Activated CD8-positive, alpha-beta T cell treated with anti-CD3 and anti-CD28 coated beads, Interleukin-2, amount 10 ng/mL, durations not matched to agents 7 days and 5 days (primary cell): ENCODE data around the gene ARHGAP26. TPM values are rescaled to one million over a fixed set of nuclear protein-coding genes. Genes with fewer than 3 reads are reported as not detected.

Source experiments
- ATAC-seq: fragments of 150-1000 bp; cut with Tn5 transposase; one replicate; pipeline ENCODE4 v1.10.0; 2021; ENCODE audit warnings: moderate library complexity
- CTCF ChIA-PET: fragments of 350-600 bp; sonication (Branson Sonifier 250); formaldehyde crosslinking; loops from one replicate; lab custom pipeline; 2021; ENCODE audit warnings: antibody characterized with exemption; lab: Charles Lee
- POLR2A ChIA-PET: fragments of 350-600 bp; sonication (Branson Sonifier 250); formaldehyde crosslinking; loops from one replicate; lab custom pipeline; 2021; ENCODE audit warnings: antibody characterized with exemption; lab: Charles Lee
- DNase-seq: peaks from one replicate; pipeline ENCODE4 v3.0.0-alpha.2; 2020
- H3K27ac Mint-ChIP-seq: one replicate; pipeline ENCODE4 v1.8.0; 2021; ENCODE audit warnings: mild to moderate bottlenecking, mixed read lengths
- H3K27me3 Mint-ChIP-seq: one replicate; pipeline ENCODE4 v1.8.0; 2021; ENCODE audit warnings: low read depth, mixed read lengths
- H3K36me3 Mint-ChIP-seq: one replicate; pipeline ENCODE4 v1.8.0; 2021; ENCODE audit warnings: low read depth, mixed read lengths
- H3K4me1 Mint-ChIP-seq: one replicate; pipeline ENCODE4 v1.8.0; 2021; ENCODE audit warnings: low read depth, mixed read lengths
- H3K4me3 Mint-ChIP-seq: one replicate; pipeline ENCODE4 v1.8.0; 2021; ENCODE audit warnings: mild to moderate bottlenecking, mixed read lengths
- H3K9me3 Mint-ChIP-seq: one replicate; pipeline ENCODE4 v1.8.0; 2022; ENCODE audit warnings: mixed read lengths; ENCODE audit not compliant: insufficient read depth
- total RNA-seq, 2 experiments: library from RNA; stranded (reverse); gene quantifications; one replicate each; pipeline ENCODE4 v1.2.3, GENCODE V29; 2021

Gene ARHGAP26
- total RNA-seq, 2 experiments from 2014 or later: 25.4 to 30.3 TPM

DNA sequence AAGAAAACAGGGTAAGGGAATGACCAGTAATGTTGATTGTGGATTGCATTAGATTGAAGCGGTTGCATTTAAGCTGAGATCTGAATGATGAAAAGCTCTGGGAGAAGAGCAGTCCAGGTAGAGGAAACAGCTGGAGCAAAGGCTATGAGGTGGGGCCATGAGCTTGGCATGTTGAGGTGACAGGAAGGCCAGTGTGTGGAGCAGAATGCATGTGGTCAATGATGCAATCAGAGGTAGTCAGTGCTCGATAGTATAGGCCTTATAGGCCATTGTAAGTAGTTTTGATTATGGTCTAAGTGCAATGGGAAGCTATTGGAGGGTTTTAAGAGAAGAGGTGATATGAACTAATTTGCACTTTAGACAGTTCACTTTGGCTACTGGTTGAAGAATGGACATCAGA, 270.4 kb downstream of the ARHGAP26 start:
- peaks cover 25% of the 10 kb centered on the region for H3K4me1 Mint-ChIP-seq
- no peak overlapping the region for H3K27ac Mint-ChIP-seq
- POLR2A ChIA-PET: interaction anchor here (1.0 kb wide), 1 partner anchor 93 kb away, joined by 3 read pairs; no protein-coding TSS in a partner anchor
- H3K27me3 Mint-ChIP-seq: no peaks in the 10 kb centered on the region
- CTCF ChIA-PET: no interaction called here
- peaks cover 4% of the 10 kb centered on the region for H3K9me3 Mint-ChIP-seq
- H3K36me3 Mint-ChIP-seq: peaks cover 56% of the 10 kb centered on the region
- ATAC-seq (no peak), DNase-seq (no peak)
- no peak overlapping the region for H3K4me3 Mint-ChIP-seq

DNA sequence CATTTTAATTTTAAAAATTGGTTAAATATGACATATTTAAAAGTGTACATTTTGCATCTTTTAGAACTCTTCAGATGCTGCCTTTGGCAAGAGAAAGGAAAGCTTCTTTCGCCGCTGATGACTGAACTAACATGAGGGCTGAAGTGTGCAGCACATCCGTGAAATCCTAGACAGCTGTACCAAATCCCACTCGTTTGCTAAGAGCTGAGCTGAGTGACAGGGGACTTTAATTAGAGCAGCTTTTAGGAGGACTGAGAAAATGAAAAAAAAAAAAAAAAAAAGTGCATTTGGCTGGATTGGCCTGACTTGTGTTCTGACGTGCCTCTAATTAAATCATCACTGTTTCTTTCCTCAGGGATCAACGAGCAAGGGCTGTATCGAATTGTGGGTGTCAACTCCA, 271.3 kb downstream of the ARHGAP26 start:
- Mint-ChIP-seq H3K4me1 (peaks cover 20% of the 10 kb centered on the region), H3K27me3 (no peaks in the 10 kb centered on the region), H3K9me3 (peaks cover 4% of the 10 kb centered on the region), H3K36me3 (peaks cover 50% of the 10 kb centered on the region), H3K27ac (no peak overlapping the region), H3K4me3 (no peak overlapping the region)
- CTCF ChIA-PET: no interaction called here
- DNase-seq (no peak), ATAC-seq (no peak)
- POLR2A ChIA-PET: interaction anchor here (1.0 kb wide), 1 partner anchor 92 kb away, joined by 3 read pairs; no protein-coding TSS in a partner anchor

- H3K4me1 Mint-ChIP-seq: peaks cover 16% of the 10 kb centered on the region
- ATAC-seq (no peak), DNase-seq (no peak)
- H3K27ac Mint-ChIP-seq: no peak overlapping the region
- ChIA-PET CTCF (no interaction called here), POLR2A (no interaction called here)
- H3K4me3 Mint-ChIP-seq: no peak overlapping the region
- no peaks in the 10 kb centered on the region for H3K27me3 Mint-ChIP-seq
- peaks cover 50% of the 10 kb centered on the region for H3K36me3 Mint-ChIP-seq
- peaks cover 4% of the 10 kb centered on the region for H3K9me3 Mint-ChIP-seq
Observed at GRCh38 chr5:143041972-143042770, 272.0 kb downstream of the ARHGAP26 start.

GRCh38 chr5:143044265-143044664, 274.1 kb downstream of the ARHGAP26 start:
- CTCF ChIA-PET: interaction anchor here (0.6 to 1.0 kb wide), 2 partner anchors 75 to 1004 kb away, joined by 3 read pairs; no protein-coding TSS in a partner anchor
- H3K4me1 Mint-ChIP-seq: peaks cover 8% of the 10 kb centered on the region

GRCh38 chr5:143045062-143045461, 274.9 kb downstream of the ARHGAP26 start:
- Mint-ChIP-seq H3K27me3 (no peaks in the 10 kb centered on the region), H3K27ac (no peak overlapping the region), H3K9me3 (peaks cover 4% of the 10 kb centered on the region), H3K4me3 (no peak overlapping the region), H3K36me3 (peaks cover 39% of the 10 kb centered on the region), H3K4me1 (peaks cover 6% of the 10 kb centered on the region)
- ChIA-PET CTCF (no interaction called here), POLR2A (no interaction called here)
- DNase-seq: no peak
- no peak for ATAC-seq

More at GRCh38 chr5:143044265-143044664, 274.1 kb downstream of the ARHGAP26 start:
- ATAC-seq (no peak), DNase-seq (no peak)
- H3K4me3 Mint-ChIP-seq: no peak overlapping the region
- H3K9me3 Mint-ChIP-seq: peaks cover 4% of the 10 kb centered on the region
- POLR2A ChIA-PET: no interaction called here
- peaks cover 46% of the 10 kb centered on the region for H3K36me3 Mint-ChIP-seq
- no peak overlapping the region for H3K27ac Mint-ChIP-seq
- no peaks in the 10 kb centered on the region for H3K27me3 Mint-ChIP-seq

GRCh38 chr5:143046314-143046713, 276.1 kb downstream of the ARHGAP26 start:
- H3K27ac Mint-ChIP-seq: no peak overlapping the region

DNA sequence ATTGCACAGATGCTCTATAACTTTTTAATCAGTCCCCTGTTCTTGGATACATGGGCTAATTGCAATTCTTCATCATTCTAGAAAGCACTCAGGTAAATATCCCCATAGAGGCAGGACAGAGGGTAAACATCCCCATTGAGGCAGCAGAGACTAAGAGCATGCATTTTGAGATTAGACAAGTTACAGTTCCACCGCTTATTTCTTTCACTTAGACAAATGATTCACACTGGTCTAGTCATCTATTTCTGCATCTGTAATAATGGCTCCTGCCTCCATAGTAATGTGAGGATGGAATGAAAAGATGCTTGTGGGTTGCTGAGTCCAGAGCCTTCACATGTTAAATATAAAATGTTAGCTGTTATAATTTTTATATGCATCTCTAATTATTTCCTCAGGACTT, 276.9 kb downstream of the ARHGAP26 start:
- no peaks in the 10 kb centered on the region for H3K27me3 Mint-ChIP-seq
- peaks cover 4% of the 10 kb centered on the region for H3K9me3 Mint-ChIP-seq
- no peak for DNase-seq
- ChIA-PET CTCF (no interaction called here), POLR2A (no interaction called here)
- H3K4me1 Mint-ChIP-seq: peaks cover 1% of the 10 kb centered on the region
- H3K4me3 Mint-ChIP-seq: no peak overlapping the region
- no peak overlapping the region for H3K27ac Mint-ChIP-seq
- peaks cover 35% of the 10 kb centered on the region for H3K36me3 Mint-ChIP-seq
- ATAC-seq: no peak

More at GRCh38 chr5:143046314-143046713, 276.1 kb downstream of the ARHGAP26 start:
- DNase-seq (no peak), ATAC-seq (no peak)
- Mint-ChIP-seq H3K9me3 (peaks cover 4% of the 10 kb centered on the region), H3K36me3 (peaks cover 38% of the 10 kb centered on the region), H3K4me3 (no peak overlapping the region), H3K4me1 (no peaks in the 10 kb centered on the region), H3K27me3 (no peaks in the 10 kb centered on the region)
- POLR2A ChIA-PET: interaction anchor here (0.7 kb wide), 1 partner anchor 277 kb away, joined by 3 read pairs; no protein-coding TSS in a partner anchor
- CTCF ChIA-PET: no interaction called here

- H3K27me3 Mint-ChIP-seq: no peaks in the 10 kb centered on the region
Observed at GRCh38 chr5:143050183-143050582, 280.0 kb downstream of the ARHGAP26 start.

DNA sequence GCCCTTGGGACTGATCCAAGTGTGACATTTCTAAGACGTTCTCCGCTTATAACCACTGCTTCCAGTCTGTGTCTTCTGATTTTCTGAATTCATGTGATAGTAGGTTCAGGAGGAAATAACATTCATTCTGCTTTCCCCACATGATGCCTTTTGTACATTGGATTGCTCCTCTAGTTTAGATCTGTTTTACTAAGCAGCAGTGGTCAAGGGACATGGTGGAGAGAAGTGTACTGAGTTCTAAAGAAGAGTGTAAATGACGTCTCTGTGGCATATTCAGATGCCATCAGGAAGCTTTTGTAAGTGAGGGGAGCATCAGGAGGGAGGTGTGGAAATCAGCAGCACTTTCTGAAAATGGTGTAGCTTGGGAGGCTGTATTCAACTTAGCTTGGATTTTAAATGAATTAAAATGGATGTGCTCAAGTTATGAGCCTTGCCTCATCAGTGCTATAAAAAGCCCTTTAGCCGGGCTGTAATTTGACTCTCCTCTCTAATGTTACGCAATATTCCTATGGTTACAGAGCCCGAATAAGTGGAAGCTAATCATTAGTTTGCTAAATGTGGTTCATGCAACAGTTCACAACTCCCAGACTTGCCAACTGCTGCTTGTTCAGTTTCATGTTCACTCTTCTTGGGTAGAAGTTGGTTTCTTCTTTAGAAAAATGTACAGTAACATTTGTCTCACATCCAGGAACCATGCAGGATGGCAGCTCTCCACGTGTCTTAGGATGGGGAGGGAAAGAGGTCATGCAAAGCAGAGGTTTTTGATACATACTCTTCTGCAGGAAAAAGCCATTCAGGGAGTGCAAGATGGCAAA, 281.3 kb downstream of the ARHGAP26 start:
- ATAC-seq: no peak
- peaks cover 33% of the 10 kb centered on the region for H3K4me1 Mint-ChIP-seq
- DNase-seq: no peak

More at GRCh38 chr5:143050183-143050582, 280.0 kb downstream of the ARHGAP26 start:
- ChIA-PET POLR2A (no interaction called here), CTCF (interaction anchor here (2.2 kb wide), 1 partner anchor 16 kb away, joined by 6 read pairs; no protein-coding TSS in a partner anchor)
- Mint-ChIP-seq H3K36me3 (peaks cover 17% of the 10 kb centered on the region), H3K4me3 (no peak overlapping the region), H3K4me1 (peaks cover 23% of the 10 kb centered on the region), H3K27ac (no peak overlapping the region), H3K9me3 (peaks cover 2% of the 10 kb centered on the region)
- DNase-seq: no peak
- no peak for ATAC-seq

GRCh38 chr5:143052967-143053682, 282.9 kb downstream of the ARHGAP26 start:
- ATAC-seq: no peak
- POLR2A ChIA-PET: interaction anchor here (0.6 kb wide), 1 partner anchor 16 kb away, joined by 3 read pairs; no protein-coding TSS in a partner anchor
- no peak overlapping the region for H3K27ac Mint-ChIP-seq
- H3K36me3 Mint-ChIP-seq: peaks cover 33% of the 10 kb centered on the region
- no peak overlapping the region for H3K4me3 Mint-ChIP-seq
- no peak for DNase-seq
- no peaks in the 10 kb centered on the region for H3K9me3 Mint-ChIP-seq
- H3K4me1 Mint-ChIP-seq: peaks cover 36% of the 10 kb centered on the region
- no peaks in the 10 kb centered on the region for H3K27me3 Mint-ChIP-seq
- CTCF ChIA-PET: interaction anchor here (1.0 kb wide), 1 partner anchor 1138 kb away, joined by 3 read pairs; no protein-coding TSS in a partner anchor

More for the DNA sequence above, 281.3 kb downstream of the ARHGAP26 start:
- ChIA-PET CTCF (interaction anchor here (0.6 to 2.2 kb wide), 3 partner anchors 8 to 33 kb away, joined by 3 to 6 read pairs (median 4); no protein-coding TSS in a partner anchor), POLR2A (no interaction called here)
- H3K27ac Mint-ChIP-seq: no peak overlapping the region
- H3K27me3 Mint-ChIP-seq: no peaks in the 10 kb centered on the region
- H3K36me3 Mint-ChIP-seq: peaks cover 20% of the 10 kb centered on the region
- no peaks in the 10 kb centered on the region for H3K9me3 Mint-ChIP-seq
- no peak overlapping the region for H3K4me3 Mint-ChIP-seq

DNA sequence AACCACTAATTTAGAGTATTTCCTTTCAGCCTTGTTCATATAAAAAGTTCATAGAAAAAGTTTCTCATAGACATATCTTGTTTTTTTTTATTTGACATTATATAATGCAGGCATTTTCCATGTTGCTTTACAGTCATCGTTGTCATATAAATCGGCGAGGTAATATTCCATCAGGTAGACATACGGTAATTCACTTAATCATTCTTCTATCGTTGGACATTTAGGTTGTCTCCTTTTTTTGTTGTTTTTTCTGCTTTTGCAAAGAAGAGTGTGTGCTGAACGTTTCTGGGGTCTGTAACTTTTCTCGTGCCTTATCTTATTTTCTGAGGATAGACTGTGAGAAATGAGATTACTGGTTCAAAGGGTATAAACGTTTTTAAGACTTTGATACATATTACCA, 283.6 kb downstream of the ARHGAP26 start:
- ChIA-PET CTCF (interaction anchor here (1.0 kb wide), 1 partner anchor 1138 kb away, joined by 3 read pairs; no protein-coding TSS in a partner anchor), POLR2A (interaction anchor here (0.6 kb wide), 1 partner anchor 17 kb away, joined by 3 read pairs; no protein-coding TSS in a partner anchor)
- Mint-ChIP-seq H3K4me3 (no peak overlapping the region), H3K9me3 (no peaks in the 10 kb centered on the region), H3K4me1 (peaks cover 36% of the 10 kb centered on the region), H3K27me3 (no peaks in the 10 kb centered on the region), H3K36me3 (peaks cover 39% of the 10 kb centered on the region), H3K27ac (no peak overlapping the region)
- ATAC-seq (no peak), DNase-seq (no peak)
